WTC11 (cell line): ENCODE results near the gene C3orf18. TPM values are rescaled to one million over a fixed set of nuclear protein-coding genes. Genes with fewer than 3 reads are reported as not detected.

Experiments
- ATAC-seq: fragments of 200-7000 bp; cut with Tn5 transposase; 2 replicates; pipeline ENCODE4 v1.10.0; 2021; ENCODE audit warnings: mild to moderate bottlenecking, moderate library complexity
- CTCF ChIA-PET: fragments of 300-600 bp; sonication (Branson Sonifier 250); formaldehyde crosslinking; loops from one replicate; lab custom pipeline; 2021; ENCODE audit warnings: antibody characterized with exemption; lab: Charles Lee
- POLR2A ChIA-PET: fragments of 350-600 bp; sonication (Branson Sonifier 250); formaldehyde crosslinking; loops from one replicate; lab custom pipeline; 2021; ENCODE audit warnings: antibody characterized with exemption; lab: Charles Lee
- DNase-seq: peaks from one replicate; pipeline ENCODE4 v3.0.0; 2021; ENCODE audit warnings: low spot score
- H3K27ac Mint-ChIP-seq: 2 replicates; pipeline ENCODE4 v1.8.0; 2021; ENCODE audit warnings: mixed read lengths
- H3K27me3 Mint-ChIP-seq: 2 replicates; pipeline ENCODE4 v1.8.0; 2021; ENCODE audit warnings: low read depth, mild to moderate bottlenecking, moderate library complexity, mixed read lengths
- H3K36me3 Mint-ChIP-seq: 2 replicates; pipeline ENCODE4 v1.8.0; 2021; ENCODE audit warnings: mixed read lengths
- H3K4me1 Mint-ChIP-seq: 2 replicates; pipeline ENCODE4 v1.8.0; 2022; ENCODE audit warnings: mixed read lengths
- H3K4me3 Mint-ChIP-seq: 2 replicates; pipeline ENCODE4 v1.8.0; 2021; ENCODE audit warnings: mild to moderate bottlenecking, moderate library complexity, mixed read lengths
- H3K9me3 Mint-ChIP-seq: 2 replicates; pipeline ENCODE4 v1.8.0; 2021; ENCODE audit warnings: mixed read lengths
- ARID4B ChIP-seq: sonication (generic); formaldehyde crosslinking; IDR thresholded peaks from 2 replicates; pipeline ENCODE4 v1.8.0; 2023; ENCODE audit warnings: missing genetic modification reagents, mild to moderate bottlenecking, borderline replicate concordance
- E2F5 ChIP-seq: sonication (generic); formaldehyde crosslinking; IDR thresholded peaks from 2 replicates; pipeline ENCODE4 v1.8.1; 2022; ENCODE audit warnings: mild to moderate bottlenecking, moderate library complexity, missing genetic modification reagents
- FOXP4 ChIP-seq: sonication (generic); formaldehyde crosslinking; IDR thresholded peaks from 2 replicates; pipeline ENCODE4 v1.8.0; 2022; ENCODE audit warnings: mild to moderate bottlenecking, missing genetic modification reagents
- HMGA2 ChIP-seq: fragments of 250-450 bp; sonication (Bioruptor Pico); IDR thresholded peaks from 2 replicates; pipeline ENCODE4 v1.4.0; 2021; ENCODE audit warnings: mild to moderate bottlenecking, moderate library complexity
- HMGXB4 ChIP-seq: sonication (generic); formaldehyde crosslinking; IDR thresholded peaks from 2 replicates; pipeline ENCODE4 v1.8.1; 2023; ENCODE audit warnings: mild to moderate bottlenecking, moderate library complexity, missing genetic modification reagents
- IRF2 ChIP-seq: sonication (generic); formaldehyde crosslinking; IDR thresholded peaks from 2 replicates; pipeline ENCODE4 v1.8.0; 2022; ENCODE audit warnings: low read depth, missing genetic modification reagents, borderline replicate concordance
- MYBL2 ChIP-seq: sonication (generic); formaldehyde crosslinking; IDR thresholded peaks from 2 replicates; pipeline ENCODE4 v1.8.1; 2023; ENCODE audit warnings: mild to moderate bottlenecking, moderate library complexity, missing genetic modification reagents
- NFYB ChIP-seq: sonication (generic); formaldehyde crosslinking; conservative IDR thresholded peaks from 2 replicates; pipeline ENCODE4 v1.8.0; 2022; ENCODE audit warnings: low read depth, missing genetic modification reagents
- NR1H2 ChIP-seq: sonication (generic); formaldehyde crosslinking; IDR thresholded peaks from 2 replicates; pipeline ENCODE4 v1.9.0; 2021; ENCODE audit warnings: mild to moderate bottlenecking, moderate library complexity, missing genetic modification reagents
- PRRX2 ChIP-seq: fragments of 250-450 bp; sonication (Bioruptor Pico); IDR thresholded peaks from 2 replicates; pipeline ENCODE4 v1.8.0; 2021; ENCODE audit warnings: mild to moderate bottlenecking
- SOX15 ChIP-seq: fragments of 250-450 bp; sonication (Bioruptor Pico); IDR thresholded peaks from 2 replicates; pipeline ENCODE4 v1.9.0; 2021; ENCODE audit warnings: mild to moderate bottlenecking
- ZBTB21 ChIP-seq: sonication (generic); formaldehyde crosslinking; IDR thresholded peaks from 2 replicates; pipeline ENCODE4 v1.8.1; 2023; ENCODE audit warnings: mild to moderate bottlenecking, missing genetic modification reagents, borderline replicate concordance
- ZBTB43 ChIP-seq: sonication (generic); formaldehyde crosslinking; IDR thresholded peaks from 2 replicates; pipeline ENCODE4 v1.8.1; 2023; ENCODE audit warnings: mild to moderate bottlenecking, missing genetic modification reagents
- ZNF263 ChIP-seq: sonication (generic); formaldehyde crosslinking; IDR thresholded peaks from 2 replicates; pipeline ENCODE4 v1.8.1; 2022; ENCODE audit warnings: low read depth, mild to moderate bottlenecking, moderate library complexity, missing genetic modification reagents
- ZNF281 ChIP-seq: sonication (generic); formaldehyde crosslinking; IDR thresholded peaks from 2 replicates; pipeline ENCODE4 v1.8.0; 2023; ENCODE audit warnings: mild to moderate bottlenecking, missing genetic modification reagents
- ZNF416 ChIP-seq: fragments of 250-450 bp; sonication (Bioruptor Pico); IDR thresholded peaks from 2 replicates; pipeline ENCODE4 v1.9.0; 2021; ENCODE audit warnings: mild to moderate bottlenecking, inconsistent platforms
- ZNF532 ChIP-seq: fragments of 250-450 bp; sonication (Bioruptor Pico); IDR thresholded peaks from 2 replicates; pipeline ENCODE4 v1.9.0; 2021; ENCODE audit warnings: mild to moderate bottlenecking, borderline replicate concordance
- ZNF671 ChIP-seq: fragments of 250-450 bp; sonication (Bioruptor Pico); IDR thresholded peaks from 2 replicates; pipeline ENCODE4 v1.8.0; 2021; ENCODE audit warnings: mild to moderate bottlenecking
- total RNA-seq: library from RNA; stranded (reverse); gene quantifications from 3 replicates; pipeline ENCODE4 v1.2.3, GENCODE V29; 2021

Gene C3orf18
- total RNA-seq, 1 experiment from 2014 or later: 12.1 TPM

- Mint-ChIP-seq H3K27me3 (peaks cover 8% of the 10 kb centered on the region), H3K4me1 (no peaks in the 10 kb centered on the region), H3K27ac (no peak overlapping the region), H3K9me3 (no peaks in the 10 kb centered on the region), H3K36me3 (no peaks in the 10 kb centered on the region), H3K4me3 (no peak overlapping the region)
- DNase-seq: no peak
- ATAC-seq: no peak
- ChIA-PET CTCF (interaction anchor here (0.8 kb wide), 1 partner anchor 12 kb away, joined by 3 read pairs; the partner anchor contains the start of gene MAPKAPK3), POLR2A (no interaction called here)
- TF ChIP-seq MYBL2 (CRISPR knock-in tag) (no peak), ZNF671 (CRISPR knock-in tag) (no peak), ZBTB43 (CRISPR knock-in tag) (no peak), ZBTB21 (CRISPR knock-in tag) (no peak), E2F5 (CRISPR knock-in tag) (no peak), HMGXB4 (CRISPR knock-in tag) (no peak), HMGA2 (CRISPR knock-in tag) (no peak), ZNF416 (CRISPR knock-in tag) (no peak), ZNF532 (no peak), ZNF263 (CRISPR knock-in tag) (no peak), FOXP4 (CRISPR knock-in tag) (no peak), SOX15 (CRISPR knock-in tag) (no peak), IRF2 (CRISPR knock-in tag) (no peak), PRRX2 (CRISPR knock-in tag) (no peak), ZNF281 (CRISPR knock-in tag) (no peak), NR1H2 (no peak), ARID4B (CRISPR knock-in tag) (no peak), NFYB (CRISPR knock-in tag) (no peak)
Measured at GRCh38 chr3:50604628-50605588, 37.4 kb upstream of the C3orf18 start.
